Activated CD8-positive, alpha-beta memory T cell treated with anti-CD3 and anti-CD28 coated beads for 36 hours (primary cell): ENCODE results near the gene RPS18. TPM values are rescaled to one million over a fixed set of nuclear protein-coding genes. Genes with fewer than 3 reads are reported as not detected.

Experiments
- CTCF ChIA-PET: fragments of 350-600 bp; sonication (Branson Sonifier 250); formaldehyde crosslinking; loops from one replicate; lab custom pipeline; 2021; ENCODE audit warnings: antibody characterized with exemption; lab: Charles Lee
- POLR2A ChIA-PET: fragments of 350-600 bp; sonication (Branson Sonifier 250); formaldehyde crosslinking; loops from one replicate; lab custom pipeline; 2021; ENCODE audit warnings: antibody characterized with exemption; lab: Charles Lee
- total RNA-seq, 2 experiments: library from RNA; stranded (reverse); gene quantifications; one replicate each; pipeline ENCODE4 v1.2.3, GENCODE V29; 2021

The RPS18 gene
- total RNA-seq, 2 experiments from 2014 or later = 3,727 to 3,736 TPM

GRCh38 chr6:33297406-33297955 lies 25.6 kb downstream of the RPS18 start:
- ChIA-PET POLR2A (interaction anchor here (1.0 to 1.3 kb wide), 2 partner anchors 20 to 48 kb away, joined by 3 to 4 read pairs; partner anchors contain the start of gene B3GALT4), CTCF (interaction anchor here (2.0 kb wide), 1 partner anchor 15 kb away, joined by 8 read pairs; no protein-coding TSS in a partner anchor)

DNA sequence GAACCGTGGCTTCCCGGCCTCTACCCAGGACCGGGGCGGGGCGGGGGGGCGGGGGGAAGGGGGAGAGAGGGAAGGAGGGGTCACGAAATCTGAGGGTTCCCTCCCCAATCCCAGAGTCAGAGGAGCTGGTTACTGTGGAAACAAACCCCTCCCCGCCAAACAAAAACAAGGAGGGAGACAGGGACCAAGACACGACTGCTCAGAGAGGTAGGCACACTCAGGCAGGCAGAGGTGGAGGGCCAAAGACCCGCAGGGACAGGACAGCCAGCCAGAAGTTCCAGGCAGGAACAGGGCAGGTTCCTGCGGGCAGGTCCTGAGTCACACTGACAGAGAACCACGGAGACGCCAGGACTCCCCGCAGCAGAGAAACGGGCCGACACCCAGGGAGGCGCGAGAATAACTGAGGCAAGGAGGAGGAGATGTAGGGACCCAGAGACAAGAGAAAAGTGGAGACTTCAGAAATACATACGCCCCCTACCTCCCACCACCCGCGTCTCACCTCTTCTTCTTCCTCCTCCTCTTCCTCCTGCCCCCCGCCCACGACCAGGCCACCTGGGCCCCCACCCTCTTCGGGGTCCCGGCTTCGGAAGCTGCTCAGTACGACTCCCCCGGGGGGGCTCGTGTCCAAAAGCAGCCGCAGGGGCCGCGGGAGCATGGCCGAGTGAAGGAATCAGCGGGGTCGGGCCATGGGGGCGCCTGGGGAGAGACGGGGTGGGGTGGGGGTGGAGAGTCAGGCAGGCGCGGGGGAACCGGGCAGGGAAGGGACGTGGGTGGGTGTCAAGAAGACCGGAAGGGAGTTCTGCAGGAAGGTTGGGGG lies 26.3 kb downstream of the RPS18 start:
- CTCF ChIA-PET = interaction anchor here (0.8 to 4.1 kb wide), 5 partner anchors 8 to 20 kb away, joined by 3 to 36 read pairs (median 8); partner anchors contain the start of genes PFDN6, WDR46 and ZBTB22
- POLR2A ChIA-PET = interaction anchor here (0.6 to 1.8 kb wide), 5 partner anchors 9 to 47 kb away, joined by 3 to 20 read pairs (median 4); partner anchors contain the start of genes B3GALT4, PFDN6, WDR46 and ZBTB22

GRCh38 chr6:33298773-33299236 lies 26.9 kb downstream of the RPS18 start, which contains the start of gene RGL2:
Gene RGL2, minus strand, starts transcription at chr6:33298942. Its CDS starts 332 bp downstream, at chr6:33298610.
- CTCF ChIA-PET = interaction anchor here (0.8 to 4.1 kb wide), 8 partner anchors 9 to 127 kb away, joined by 3 to 36 read pairs (median 4); partner anchors contain the start of genes PFDN6, WDR46 and ZBTB22

DNA sequence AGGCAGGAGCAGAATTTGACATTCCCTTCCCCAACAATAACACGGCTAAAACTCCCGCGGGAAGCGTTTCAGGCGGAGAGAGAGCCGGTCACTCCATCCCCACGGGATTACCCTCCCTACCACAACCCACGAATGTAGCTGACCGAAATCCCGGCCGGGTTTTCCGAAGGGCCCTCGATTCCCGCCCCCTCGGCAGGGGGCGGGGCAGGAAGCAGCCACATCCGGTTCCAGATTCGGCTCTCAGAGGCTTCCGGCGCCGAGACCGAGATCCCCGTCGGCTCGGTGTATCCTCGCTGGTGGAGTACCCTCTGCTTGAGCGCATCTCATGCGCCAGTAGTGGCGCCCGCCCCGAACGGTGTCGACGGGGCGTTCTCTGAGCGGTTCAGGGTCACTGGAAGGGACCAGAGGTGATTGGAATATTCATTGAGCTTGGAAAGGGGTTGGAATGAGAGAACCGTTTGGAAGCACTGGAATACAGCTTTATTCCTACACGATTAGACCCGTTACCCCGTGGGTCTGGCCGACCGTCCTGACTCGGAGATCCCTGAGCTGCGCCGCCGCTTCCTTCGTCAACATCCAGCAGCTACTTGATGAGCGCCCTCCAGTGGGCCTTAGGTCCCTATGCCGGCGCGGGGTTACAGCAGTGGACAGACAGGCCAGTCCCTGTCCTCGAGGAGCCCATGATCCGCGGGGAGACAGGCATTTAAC lies 27.5 kb downstream of the RPS18 start:
- CTCF ChIA-PET = interaction anchor here (0.5 to 4.1 kb wide), 12 partner anchors 8 to 232 kb away, joined by 3 to 36 read pairs (median 4); partner anchors contain the start of genes B3GALT4, PFDN6, RPS18 and VPS52

More at GRCh38 chr6:33298773-33299236, 26.9 kb downstream of the RPS18 start, which contains the start of gene RGL2:
- POLR2A ChIA-PET = interaction anchor here (1.4 to 1.8 kb wide), 5 partner anchors 9 to 27 kb away, joined by 7 to 20 read pairs (median 8); partner anchors contain the start of genes PFDN6, RPS18, VPS52 and WDR46

DNA sequence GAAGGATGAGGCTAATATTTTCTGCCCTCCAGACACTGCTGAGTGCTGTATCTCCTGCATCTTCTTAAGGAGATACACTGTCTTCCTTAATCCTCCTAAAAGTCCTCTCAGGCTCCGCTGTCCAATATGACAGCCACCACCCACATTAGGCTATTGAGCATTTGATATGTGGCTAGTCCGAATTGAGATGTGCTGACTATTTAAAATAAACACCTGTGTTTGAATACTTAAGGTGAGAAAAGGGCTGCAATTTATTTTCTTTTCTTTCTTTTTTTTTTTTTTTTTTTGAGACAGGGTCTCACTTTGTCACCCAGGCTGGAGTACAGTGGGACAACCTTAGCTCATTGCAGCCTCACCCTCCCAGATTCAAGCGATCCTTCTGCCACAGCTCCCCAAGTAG lies 30.0 kb downstream of the RPS18 start:
- CTCF ChIA-PET = interaction anchor here (0.6 to 4.1 kb wide), 5 partner anchors 10 to 54 kb away, joined by 3 to 36 read pairs (median 4); partner anchors contain the start of genes B3GALT4, PFDN6 and WDR46
- POLR2A ChIA-PET = interaction anchor here (0.6 to 1.9 kb wide), 2 partner anchors 11 to 24 kb away, joined by 10 to 11 read pairs; partner anchors contain the start of gene TAPBP

More for the DNA sequence above, 27.5 kb downstream of the RPS18 start:
- POLR2A ChIA-PET = interaction anchor here (0.6 to 1.8 kb wide), 7 partner anchors 10 to 93 kb away, joined by 3 to 20 read pairs (median 8); partner anchors contain the start of genes KIFC1, PFDN6, RPS18 and VPS52

GRCh38 chr6:33304216-33304615 lies 32.3 kb downstream of the RPS18 start:
- ChIA-PET POLR2A (no interaction called here), CTCF (no interaction called here)

DNA sequence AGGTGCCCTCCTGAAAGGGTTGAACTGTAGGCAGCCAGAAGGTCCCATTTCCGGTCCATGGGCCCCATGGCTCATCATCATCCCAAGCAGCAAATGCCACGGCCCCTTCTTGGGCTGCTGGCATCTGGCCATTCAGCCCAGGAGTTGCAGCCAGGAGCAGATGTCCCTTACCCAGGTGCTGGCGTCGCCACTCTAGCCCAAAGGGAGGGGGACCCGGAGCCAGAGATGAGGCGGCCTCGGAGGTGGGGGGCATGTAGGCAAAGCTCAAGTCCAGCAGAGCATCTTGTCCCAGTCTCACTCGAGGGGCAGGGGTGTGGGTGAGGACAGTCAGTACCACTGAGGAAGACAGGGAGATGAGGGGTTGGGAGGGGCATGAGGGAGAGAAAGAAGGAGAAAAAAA lies 33.2 kb downstream of the RPS18 start:
- CTCF ChIA-PET = no interaction called here
- POLR2A ChIA-PET = no interaction called here

DNA sequence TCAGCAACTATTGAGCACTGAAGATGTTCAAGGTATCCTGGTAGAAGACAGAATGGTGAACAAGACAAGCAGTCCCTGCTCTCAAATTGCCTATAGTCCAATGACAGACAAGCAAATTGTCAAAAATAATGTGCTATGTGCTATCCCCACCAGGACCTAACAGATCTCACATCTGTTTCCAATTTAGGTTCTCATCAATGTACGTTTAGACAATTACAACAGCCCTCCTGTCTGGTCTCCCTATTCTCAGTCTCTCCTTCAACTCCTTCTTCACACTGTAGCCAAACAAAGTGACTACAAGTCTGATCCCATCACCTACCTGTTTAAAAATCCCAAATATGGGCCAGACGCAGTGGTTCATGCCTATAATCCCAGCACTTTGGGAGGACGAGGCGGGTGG lies 34.5 kb downstream of the RPS18 start:
- ChIA-PET POLR2A (no interaction called here), CTCF (no interaction called here)

- ChIA-PET POLR2A (interaction anchor here (0.7 to 2.0 kb wide), 10 partner anchors 11 to 341 kb away, joined by 3 to 10 read pairs (median 6); partner anchors contain the start of genes B3GALT4, RGL2, RPS18 and VPS52), CTCF (interaction anchor here (0.9 to 4.1 kb wide), 6 partner anchors 11 to 115 kb away, joined by 3 to 36 read pairs (median 6); partner anchors contain the start of genes B3GALT4 and RGL2)
Measured at GRCh38 chr6:33312361-33313104, 40.7 kb downstream of the RPS18 start.

DNA sequence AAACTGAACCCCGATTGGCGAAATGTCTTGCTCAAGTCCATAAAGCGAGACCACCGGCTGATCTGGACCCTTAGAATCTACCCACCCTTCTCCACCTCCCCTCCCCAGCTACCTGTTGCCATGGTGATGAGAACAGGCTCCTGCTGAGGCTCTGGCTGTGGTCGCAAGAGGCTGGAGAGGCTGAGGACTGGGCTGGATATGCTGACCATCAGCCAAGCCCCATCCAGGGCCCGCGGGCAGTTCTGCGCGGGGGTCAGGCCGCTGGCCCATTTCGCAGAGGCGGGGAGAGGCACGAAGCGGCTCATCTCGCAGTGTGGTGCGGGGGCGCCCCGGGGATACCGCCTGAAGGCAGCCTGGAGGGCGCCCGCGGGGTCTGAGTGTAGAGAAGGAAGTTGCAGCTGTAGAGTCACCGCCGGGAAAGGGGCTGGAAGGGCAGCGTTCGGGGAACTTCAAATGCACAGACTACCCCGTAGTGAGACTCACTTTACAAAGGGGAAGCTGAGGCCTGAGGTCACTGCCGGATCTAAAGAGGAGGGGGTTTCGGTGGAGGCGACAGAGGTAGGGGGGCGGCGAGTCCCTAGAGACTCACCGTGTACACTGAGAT lies 41.3 kb downstream of the RPS18 start:
- CTCF ChIA-PET = interaction anchor here (0.6 to 4.1 kb wide), 5 partner anchors 13 to 50 kb away, joined by 3 to 36 read pairs (median 8); partner anchors contain the start of genes B3GALT4, PFDN6, RGL2 and WDR46
- POLR2A ChIA-PET = interaction anchor here (0.7 to 2.0 kb wide), 8 partner anchors 12 to 341 kb away, joined by 3 to 10 read pairs (median 6); partner anchors contain the start of genes RGL2, RPS18, VPS52 and WDR46

DNA sequence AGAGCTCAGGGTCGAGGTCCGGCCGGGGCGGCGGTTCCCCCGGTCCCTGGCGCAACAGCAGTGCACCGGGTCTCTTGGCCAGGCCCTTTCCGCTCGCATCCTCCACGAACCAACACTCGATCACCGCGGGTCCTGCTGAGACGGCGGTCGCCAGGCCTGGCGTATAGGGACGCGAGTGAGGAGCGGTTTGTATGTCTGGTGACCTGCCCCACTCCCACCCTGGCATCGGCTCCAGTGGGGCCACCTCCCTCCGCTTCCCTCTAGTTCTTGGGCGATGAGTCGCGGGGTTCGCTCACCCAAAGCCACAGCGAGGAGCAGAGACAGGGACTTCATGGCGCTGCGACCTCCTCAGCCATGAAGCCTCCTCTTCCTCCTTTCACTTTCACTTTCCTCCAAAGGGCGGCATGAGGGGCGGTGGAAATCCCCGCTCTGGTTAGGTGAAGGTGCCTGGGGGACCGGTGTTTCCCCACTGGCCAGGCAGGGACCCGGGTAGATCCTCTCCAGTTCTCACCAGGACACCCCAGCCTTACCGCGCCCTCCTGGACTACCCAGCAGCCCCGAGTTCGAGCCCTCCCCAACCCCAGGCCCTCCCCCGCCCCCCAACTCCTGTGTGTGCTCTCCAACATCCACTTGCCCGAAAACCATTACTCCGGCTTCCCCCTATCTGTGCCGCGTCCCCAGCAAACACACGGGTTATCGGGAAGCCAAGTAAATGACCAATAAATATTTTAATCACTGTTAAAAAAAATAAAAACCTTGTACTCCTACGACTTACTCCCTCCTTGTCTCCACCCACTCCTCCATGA lies 42.0 kb downstream of the RPS18 start, which contains the start of gene TAPBP:
Gene TAPBP, minus strand, starts transcription at position 370 of the 806 bp plus-strand sequence. Its CDS starts 37 bp downstream, at position 333.
- POLR2A ChIA-PET = interaction anchor here (1.1 to 2.0 kb wide), 5 partner anchors 13 to 342 kb away, joined by 3 to 10 read pairs (median 6); partner anchors contain the start of gene WDR46
- CTCF ChIA-PET = interaction anchor here (0.6 to 4.1 kb wide), 5 partner anchors 13 to 50 kb away, joined by 3 to 36 read pairs (median 8); partner anchors contain the start of genes B3GALT4, PFDN6, RGL2 and WDR46

DNA sequence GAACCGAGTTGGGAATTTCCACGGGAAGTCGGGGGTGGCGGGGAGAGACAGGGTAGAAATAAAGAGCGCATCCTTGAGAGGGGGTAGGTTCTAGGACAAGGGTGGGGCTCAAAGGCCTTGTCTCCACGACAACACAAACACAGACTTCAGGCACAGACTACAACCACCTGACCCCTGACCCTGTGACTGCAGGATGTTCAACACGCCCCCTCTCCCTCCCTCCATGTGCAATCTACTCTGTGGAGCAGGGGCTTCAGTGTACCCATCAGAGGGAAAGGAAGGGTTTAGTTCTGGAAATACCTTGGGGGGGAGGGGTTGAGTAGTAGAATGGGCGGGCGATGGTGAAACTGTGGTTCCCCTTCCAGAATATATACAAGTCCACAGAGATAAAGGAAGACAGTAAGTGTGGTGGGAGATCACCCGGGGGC lies 42.7 kb downstream of the RPS18 start:
- ChIA-PET POLR2A (no interaction called here), CTCF (no interaction called here)

DNA sequence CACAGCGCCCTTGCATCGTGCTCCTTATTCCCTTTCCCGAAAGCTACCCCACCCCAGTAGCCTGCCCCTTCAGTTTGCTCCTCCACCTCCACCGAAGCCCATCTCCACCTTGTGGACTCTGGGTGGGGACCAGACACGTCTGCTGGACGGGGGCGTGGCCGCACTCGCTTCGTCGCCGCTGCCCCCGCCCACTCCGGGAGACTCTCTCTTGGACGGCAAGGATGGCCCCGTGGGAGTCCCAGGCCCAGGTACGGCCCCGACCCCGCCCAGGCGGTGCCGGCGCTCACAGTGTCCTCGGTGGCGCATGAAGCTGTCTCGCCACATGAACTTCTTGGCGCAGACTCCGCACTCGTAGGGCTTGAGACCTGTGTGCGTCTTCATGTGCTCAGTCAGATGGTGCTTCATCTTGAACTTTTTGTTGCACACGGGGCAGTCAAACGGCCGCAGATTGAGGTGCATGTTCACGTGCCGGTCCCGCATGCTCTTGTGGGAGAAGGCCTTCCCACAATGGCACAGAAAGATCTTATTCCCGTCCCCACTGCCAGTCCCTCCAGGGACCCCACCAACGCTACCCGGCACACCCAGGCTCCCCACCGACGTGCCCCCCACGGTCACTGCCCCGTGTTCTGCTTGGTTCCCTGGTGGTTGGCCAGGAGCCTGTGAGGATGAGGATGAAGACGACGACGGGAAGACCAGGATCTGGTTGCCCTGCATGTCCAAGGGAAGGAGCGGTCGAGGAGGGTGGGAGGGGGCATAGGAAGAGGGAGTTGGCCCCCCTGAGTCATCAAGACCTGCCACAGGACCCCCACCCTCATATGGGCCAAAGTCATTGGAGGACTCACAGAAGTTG lies 43.3 kb downstream of the RPS18 start:
- POLR2A ChIA-PET = no interaction called here
- CTCF ChIA-PET = interaction anchor here (2.0 kb wide), 1 partner anchor 38 kb away, joined by 6 read pairs; the partner anchor contains the start of gene B3GALT4

- POLR2A ChIA-PET = no interaction called here
Measured at GRCh38 chr6:33315793-33316602, 44.1 kb downstream of the RPS18 start.

More at GRCh38 chr6:33315793-33316602, 44.1 kb downstream of the RPS18 start:
- CTCF ChIA-PET = interaction anchor here (0.7 to 2.0 kb wide), 2 partner anchors 38 to 102 kb away, joined by 3 to 6 read pairs; partner anchors contain the start of genes B3GALT4 and CUTA
